K562 (cell line): ENCODE results near the gene SEMA3F. TPM values are rescaled to one million over a fixed set of nuclear protein-coding genes. Genes with fewer than 3 reads are reported as not detected.

Source experiments
- ATAC-seq: fragments of 200-7000 bp; cut with Tn5 transposase; 3 replicates; pipeline ENCODE4 v1.9.1; 2020; ENCODE audit warnings: moderate library complexity
- BruUV-seq: library from RNA; stranded (reverse); fragments of 400-500 nt; replicated peaks from 2 replicates; lab custom pipeline; 2021; lab: Mats Ljungman, UMichigan
- CTCF ChIA-PET: fragments of 300-600 bp; formaldehyde crosslinking; extraction: SDS; loops from one replicate; lab custom pipeline; 2021; ENCODE audit warnings: low intra/inter-chr PET ratio; lab: Yijun Ruan, JAX
- POLR2A ChIA-PET: fragments of 300-600, 350-650 bp; sonication (Branson Sonifier 250); formaldehyde crosslinking; extraction: SDS; loops from one replicate; lab custom pipeline; 2021; ENCODE audit warnings: antibody characterized with exemption, inconsistent platforms; lab: Yijun Ruan, JAX
- DNase-seq, 4 experiments: peaks; one replicate each; pipeline versions ENCODE4 v3.0.0 to v3.0.0-alpha.2; 2011 to 2018; ENCODE audit warnings: low spot score in 3 of 4, mixed read lengths in 3 of 4; ENCODE audit errors: extremely low read depth in 1 of 4
- FAIRE-seq: peaks from 2 replicates; lab custom pipeline; 2011; peaks lifted over from hg19 to GRCh38; lab: Jason Lieb, UNC
- H2AFZ ChIP-seq: 2 replicates; pipeline ENCODE4 v1.6.0; 2011; ENCODE audit warnings: low read depth, low read length, control low read depth, inconsistent platforms
- H3K27ac ChIP-seq: fragments of 200-600 bp; 3 replicates; pipeline ENCODE4 v1.8.0; 2011; ENCODE audit warnings: low read depth, mild to moderate bottlenecking, control low read depth, inconsistent platforms, low read length, moderate library complexity, mixed read lengths; ENCODE audit errors: extremely low read depth
- H3K27me3 ChIP-seq, 2 experiments: fragments of 300-600 bp in 1 of 2; 2 replicates in 1 of 2; 3 replicates in 1 of 2; pipeline versions ENCODE4 v1.6.0 to v1.8.0; 2011; ENCODE audit warnings: inconsistent platforms in 2 of 2, low read length in 2 of 2, mild to moderate bottlenecking in 1 of 2, mixed read lengths in 1 of 2, moderate library complexity in 1 of 2; ENCODE audit not compliant: control insufficient read depth in 2 of 2, insufficient read depth in 2 of 2
- H3K36me3 ChIP-seq: fragments of 300-600 bp; 3 replicates; pipeline ENCODE4 v1.8.0; 2011; ENCODE audit warnings: mild to moderate bottlenecking, low read length, inconsistent platforms; ENCODE audit not compliant: control insufficient read depth, insufficient read depth
- H3K4me1 ChIP-seq, 2 experiments: fragments of 200-600 bp in 1 of 2; replicated peaks in 1 of 2; 2 replicates in 1 of 2; 3 replicates in 1 of 2; pipeline versions ENCODE4 v1.5.1 to v1.8.0; 2011; ENCODE audit warnings: inconsistent platforms in 2 of 2, low read length in 2 of 2, mild to moderate bottlenecking in 1 of 2, mixed read lengths in 1 of 2, moderate library complexity in 1 of 2; ENCODE audit not compliant: control insufficient read depth in 2 of 2, insufficient read depth in 2 of 2
- H3K4me2 ChIP-seq: 2 replicates; pipeline ENCODE4 v1.6.1; 2011; ENCODE audit warnings: low read length, control low read depth, inconsistent platforms, mixed read lengths; ENCODE audit not compliant: insufficient read depth
- H3K4me3 ChIP-seq: fragments of 200-600 bp; sonication (generic), shearing (Covaris generic); 2 replicates; pipeline ENCODE4 v1.5.1; 2016; ENCODE audit warnings: control low read depth, inconsistent platforms
- H3K79me2 ChIP-seq: fragments of 200-600 bp; 3 replicates; pipeline ENCODE4 v1.8.0; 2011; ENCODE audit warnings: low read length, inconsistent platforms; ENCODE audit not compliant: control insufficient read depth, insufficient read depth
- H3K9ac ChIP-seq, 2 experiments: 2 replicates each; pipeline versions ENCODE4 v1.6.0 to v1.6.1; 2011; ENCODE audit warnings: low read depth in 2 of 2, low read length in 2 of 2, control low read depth in 1 of 2, inconsistent platforms in 1 of 2, mild to moderate bottlenecking in 1 of 2, mixed read lengths in 1 of 2; ENCODE audit not compliant: insufficient read depth in 1 of 2
- H3K9me1 ChIP-seq: one replicate; pipeline ENCODE4 v1.6.0; 2011; ENCODE audit warnings: inconsistent platforms, mild to moderate bottlenecking, low read length, moderate library complexity; ENCODE audit not compliant: control insufficient read depth, insufficient read depth
- H3K9me3 ChIP-seq: replicated peaks from 2 replicates; pipeline ENCODE4 v1.5.1; 2011; ENCODE audit warnings: low read depth, low read length, inconsistent platforms; ENCODE audit not compliant: control insufficient read depth, insufficient read depth
- H4K20me1 ChIP-seq: replicated peaks from 2 replicates; pipeline ENCODE4 v1.6.1; 2011; ENCODE audit warnings: low read length, inconsistent platforms, mixed read lengths; ENCODE audit not compliant: control insufficient read depth, insufficient read depth
- CCNT2 ChIP-seq: IDR thresholded peaks from 2 replicates; pipeline ENCODE4 v1.6.1; 2011; ENCODE audit warnings: borderline replicate concordance, low read depth, mild to moderate bottlenecking, moderate library complexity, mixed read lengths, low read length; ENCODE audit not compliant: insufficient read length; ENCODE audit errors: extremely low read depth
- RAD21 ChIP-seq, 2 experiments: fragments of 250-450 bp in 1 of 2; fragments of 450-650 bp in 1 of 2; sonication (Bioruptor Pico) in 1 of 2; formaldehyde crosslinking in 1 of 2; IDR thresholded peaks in 1 of 2; conservative IDR thresholded peaks in 1 of 2; 2 replicates each; pipeline versions ENCODE4 v1.4.0 to v1.8.0; 2020 to 2022; ENCODE audit warnings: mild to moderate bottlenecking in 2 of 2, moderate library complexity in 1 of 2
- WGBS: fragments of 100-300 bp; shearing (Covaris generic); methylation state at CpG from one replicate; pipeline ENCODE4 v1.1.6; 2016; ENCODE audit warnings: low coverage, mixed read lengths; ENCODE audit not compliant: insufficient coverage; ENCODE audit errors: missing lambda C conversion rate; 5-methylcytosine and 5-hydroxymethylcytosine counted together
- in situ Hi-C: fragments of 300-500 bp; cut with MboI; formaldehyde crosslinking; loops from 4 replicates; pipeline ENCODE4 v1.15.0; 2018; ENCODE audit warnings: inconsistent platforms, mixed read lengths
- intact Hi-C: fragments of 100-400 bp; cut with micrococcal nuclease; formaldehyde crosslinking; loops from 2 replicates; pipeline ENCODE4 v1.14.2; 2022
- polyA plus RNA-seq, 8 experiments: library from polyadenylated mRNA; depleted of rRNA in 4 of 8; stranded (reverse) in 5 of 8; unstranded in 3 of 8; fragments of >200 nt; fragmentation: Nextera tagmentation in 2 of 8; fragmentation: Illumina TruSeq in 1 of 8; extraction: Ambion mirVana in 2 of 8; extraction: Trizol in 1 of 8; gene quantifications; 2 replicates each; pipeline versions ENCODE4 v1.2.1 to v1.2.3, GENCODE V29; 2011 to 2014; ENCODE audit warnings: inconsistent platforms in 1 of 8, missing spikeins in 1 of 8
- total RNA-seq, 7 experiments: library from RNA; depleted of rRNA in 6 of 7; stranded (reverse); fragments of >200 nt in 6 of 7; fragmentation: Illumina TruSeq in 2 of 7; extraction: Trizol in 2 of 7; gene quantifications; 2 replicates each; pipeline versions ENCODE4 v1.2.1 to v1.2.3, GENCODE V29; 2011 to 2021; ENCODE audit warnings: low replicate concordance in 1 of 7
- TF ChIP-seq, protein P1 (sequence below), 3 experiments: IDR thresholded peaks in 2 of 3; conservative IDR thresholded peaks in 1 of 3; 2 replicates each; pipeline ENCODE4 v1.5.1; 2011 to 2012; ENCODE audit warnings: low read length in 3 of 3, mild to moderate bottlenecking in 3 of 3, control low read depth in 2 of 3, improper control_type of control experiment in 1 of 3, inconsistent platforms in 1 of 3, low read depth in 1 of 3, mixed read lengths in 1 of 3, moderate library complexity in 1 of 3; ENCODE audit not compliant: insufficient read depth in 2 of 3

The SEMA3F gene
- total and polyA plus RNA-seq, 9 of the 15 experiments (the other 6 are each of a cell fraction or from before 2014, with no cell fraction given), result 0.58 to 3.0 (median 2.0) TPM; not detected in 2

DNA sequence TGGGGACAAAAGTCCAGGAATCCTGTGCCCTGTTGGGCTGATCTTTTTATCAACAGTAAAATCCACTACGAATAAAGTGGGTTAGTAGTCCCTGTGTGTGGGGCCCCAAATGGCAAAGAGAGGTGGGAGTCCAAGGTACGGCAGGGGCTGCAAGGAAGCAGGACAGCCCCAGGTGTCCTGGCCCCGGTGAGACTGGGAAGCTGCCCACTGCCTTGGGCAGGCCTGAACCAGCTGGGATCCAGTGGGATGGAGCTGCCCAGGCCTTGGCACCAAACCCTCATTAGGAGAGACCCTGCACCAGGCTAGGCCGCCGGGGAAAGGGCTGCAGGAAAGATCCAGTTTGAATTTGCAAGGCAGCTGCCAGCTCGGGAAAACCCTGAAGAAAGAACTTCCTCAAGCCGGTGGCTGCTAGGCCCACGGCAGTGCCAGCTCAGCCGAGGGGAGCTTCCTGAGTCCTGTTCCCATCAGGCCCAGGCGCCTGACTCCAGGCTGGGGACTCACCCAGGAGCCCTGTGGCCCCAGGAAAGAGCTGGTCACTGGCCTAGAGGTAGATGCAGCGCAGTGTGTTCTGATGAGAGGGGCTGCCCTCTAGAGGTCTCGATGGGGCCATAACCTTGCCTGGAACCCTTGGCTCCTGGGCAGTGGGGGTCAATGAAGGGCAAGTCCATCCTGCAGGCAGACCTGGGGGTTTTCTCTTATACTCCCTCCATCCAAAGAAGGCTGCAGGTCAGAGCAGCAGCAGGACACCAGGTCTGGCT is 66.5 kb downstream of the SEMA3F start:
- 20% methylated on average over 11 of the region's 12 CpGs for WGBS
- no peak overlapping the region for H3K4me2 ChIP-seq
- no peak overlapping the region for H3K4me3 ChIP-seq
- H3K9me1 ChIP-seq, result no peaks in the 10 kb centered on the region
- H3K27ac ChIP-seq, result no peak overlapping the region
- peaks cover 0 to 12% of the 10 kb centered on the region in 2 experiments; a peak in 4 of 5 replicates for H3K4me1 ChIP-seq
- in situ Hi-C loops, result no loop called here
- H2AFZ ChIP-seq, result no peak overlapping the region
- CTCF ChIA-PET, result interaction anchor here (0.7 kb wide), 1 partner anchor 519 kb away, joined by 3 read pairs; no protein-coding TSS in a partner anchor
- peak overlapping the region in 1 of 2 experiments; percentile 64; a peak in 2 of 4 replicates for H3K9ac ChIP-seq
- no peaks in the 10 kb centered on the region for H3K79me2 ChIP-seq
- no peaks in the 10 kb centered on the region for H3K36me3 ChIP-seq
- TF ChIP-seq RAD21 (CRISPR knock-in tag; conservative IDR thresholded peaks at IDR 0.05 in 1 of 2, IDR thresholded peaks at IDR 0.05 in 1 of 2) (peak in 1 of 2 experiments; percentile 20; a peak in 1 of 4 replicates), CCNT2 (no peak)
- TF ChIP-seq, protein P1, sequence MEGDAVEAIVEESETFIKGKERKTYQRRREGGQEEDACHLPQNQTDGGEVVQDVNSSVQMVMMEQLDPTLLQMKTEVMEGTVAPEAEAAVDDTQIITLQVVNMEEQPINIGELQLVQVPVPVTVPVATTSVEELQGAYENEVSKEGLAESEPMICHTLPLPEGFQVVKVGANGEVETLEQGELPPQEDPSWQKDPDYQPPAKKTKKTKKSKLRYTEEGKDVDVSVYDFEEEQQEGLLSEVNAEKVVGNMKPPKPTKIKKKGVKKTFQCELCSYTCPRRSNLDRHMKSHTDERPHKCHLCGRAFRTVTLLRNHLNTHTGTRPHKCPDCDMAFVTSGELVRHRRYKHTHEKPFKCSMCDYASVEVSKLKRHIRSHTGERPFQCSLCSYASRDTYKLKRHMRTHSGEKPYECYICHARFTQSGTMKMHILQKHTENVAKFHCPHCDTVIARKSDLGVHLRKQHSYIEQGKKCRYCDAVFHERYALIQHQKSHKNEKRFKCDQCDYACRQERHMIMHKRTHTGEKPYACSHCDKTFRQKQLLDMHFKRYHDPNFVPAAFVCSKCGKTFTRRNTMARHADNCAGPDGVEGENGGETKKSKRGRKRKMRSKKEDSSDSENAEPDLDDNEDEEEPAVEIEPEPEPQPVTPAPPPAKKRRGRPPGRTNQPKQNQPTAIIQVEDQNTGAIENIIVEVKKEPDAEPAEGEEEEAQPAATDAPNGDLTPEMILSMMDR (IDR thresholded peaks at IDR 0.05 in 2 of 3, conservative IDR thresholded peaks at IDR 0.05 in 1 of 3; ENCODE audit: insufficient read depth in 2 of 3, low read depth in 1 of 3, low read length in 3 of 3), result peak; percentile 37 to 44 (median 41); a peak in 5 of 6 replicates
- TF ChIP-seq, all 486 proteins: peak for 2
- peak; percentile 57 for ATAC-seq
- DNase-seq, result peak in 2 of 4 experiments; percentile 27 to 33
- POLR2A ChIA-PET, result interaction anchor here (0.7 to 0.9 kb wide), 2 partner anchors 11 to 71 kb away, joined by 3 read pairs; partner anchors contain the start of gene IFRD2
- no peak for FAIRE-seq
- Histone ChIP-seq H3K9me3 (no peaks in the 10 kb centered on the region), H3K27me3 (peaks cover 3 to 19% of the 10 kb centered on the region in 2 experiments; a peak in 2 of 5 replicates), H4K20me1 (no peaks in the 10 kb centered on the region)
- BruUV-seq, result no TSS peak
- intact Hi-C loops, result loop anchor here (1.0 kb wide), 1 partner anchor 27 kb away; no protein-coding TSS in a partner anchor
